SJCRH30 (cell line): ENCODE results near the gene FLT1. TPM values are rescaled to one million over a fixed set of nuclear protein-coding genes. Genes with fewer than 3 reads are reported as not detected.

Experiments used
- DNase-seq, 2 experiments: peaks; one replicate each; pipeline ENCODE4 v3.0.0-alpha.2; 2015 to 2020
- H3K27ac ChIP-seq: fragments of 250-450 bp; sonication (Bioruptor Pico); 2 replicates; pipeline ENCODE4 v1.5.1; 2020; ENCODE audit warnings: mild to moderate bottlenecking, moderate library complexity
- H3K27me3 ChIP-seq: fragments of 250-450 bp; sonication (Bioruptor Pico); 2 replicates; pipeline ENCODE4 v1.5.1; 2020; ENCODE audit warnings: mild to moderate bottlenecking, moderate library complexity
- H3K36me3 ChIP-seq: fragments of 250-450 bp; sonication (Bioruptor Pico); 2 replicates; pipeline ENCODE4 v1.5.1; 2020; ENCODE audit warnings: mild to moderate bottlenecking, moderate library complexity
- H3K4me1 ChIP-seq: fragments of 250-450 bp; sonication (Bioruptor Pico); 2 replicates; pipeline ENCODE4 v1.5.1; 2020; ENCODE audit warnings: mild to moderate bottlenecking, moderate library complexity
- H3K4me3 ChIP-seq: fragments of 250-450 bp; sonication (Bioruptor Pico); 2 replicates; pipeline ENCODE4 v1.5.1; 2020; ENCODE audit warnings: mild to moderate bottlenecking, moderate library complexity
- H3K9me3 ChIP-seq: fragments of 250-450 bp; sonication (Bioruptor Pico); replicated peaks from 2 replicates; pipeline ENCODE4 v1.5.1; 2020; ENCODE audit warnings: mild to moderate bottlenecking, moderate library complexity
- total RNA-seq: library from RNA; depleted of rRNA; stranded (reverse); fragments of >200 nt; shearing (Covaris generic); gene quantifications from 2 replicates; pipeline ENCODE4 v1.2.3, GENCODE V29; 2014

FLT1 gene
- total RNA-seq, 1 experiment from 2014 or later, result 0.36 TPM

DNA sequence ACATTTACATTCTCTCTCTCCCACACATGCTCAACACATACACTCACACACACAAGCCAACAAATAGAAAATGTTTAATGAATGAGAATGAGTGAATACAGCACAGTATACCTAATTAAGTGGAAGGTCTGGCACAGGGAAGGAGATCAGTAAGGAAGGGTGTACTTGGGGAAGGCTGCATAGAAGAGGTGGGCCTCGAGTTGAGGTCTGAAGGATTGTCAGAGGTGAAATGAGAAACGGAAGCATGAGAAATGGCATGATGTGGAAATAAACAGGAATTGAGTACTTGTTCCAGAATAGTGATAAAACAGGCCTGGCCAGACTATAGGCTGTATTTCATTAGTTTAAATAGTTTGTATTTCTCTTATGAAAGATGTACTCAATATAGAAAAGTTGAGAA lies 136.2 kb downstream of the FLT1 start:
- DNase-seq, result no peak
- Histone ChIP-seq H3K36me3 (no peaks in the 10 kb centered on the region), H3K4me1 (0 out of 2 replicates have a peak, but pooled peaks cover 3% of the 10 kb centered on the region), H3K4me3 (no peak overlapping the region), H3K27me3 (no peaks in the 10 kb centered on the region; the same call in 1 of the 2 replicates), H3K9me3 (no peaks in the 10 kb centered on the region), H3K27ac (no peak overlapping the region)

DNA sequence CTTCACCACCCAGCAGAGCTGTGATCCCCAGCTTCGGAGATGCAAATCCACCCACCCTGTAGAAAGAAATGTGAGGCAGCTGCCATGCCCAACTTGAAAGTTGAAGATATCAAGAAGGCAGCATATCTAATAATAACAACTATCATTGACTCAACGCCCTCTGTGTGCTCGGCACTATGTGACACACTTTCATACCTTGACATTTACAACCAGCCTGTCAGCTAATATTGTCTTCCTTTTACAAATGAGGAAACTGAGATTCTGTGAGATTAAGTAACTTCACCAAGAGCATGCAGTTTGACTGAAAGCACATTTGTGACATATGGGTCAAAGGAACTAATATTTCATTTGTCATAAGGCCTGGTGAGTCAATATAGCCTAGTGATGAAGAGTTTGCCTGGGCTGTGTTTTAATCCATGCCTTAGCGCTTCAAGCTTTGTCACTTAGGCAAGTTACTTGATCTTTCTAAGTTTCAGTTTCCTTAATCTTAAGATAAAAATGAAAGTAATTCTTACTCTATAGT lies 137.0 kb downstream of the FLT1 start:
- no peaks in the 10 kb centered on the region for H3K36me3 ChIP-seq
- H3K4me3 ChIP-seq, result no peak overlapping the region
- H3K9me3 ChIP-seq, result no peaks in the 10 kb centered on the region
- no peak for DNase-seq
- 0 out of 2 replicates have a peak, but pooled peaks cover 3% of the 10 kb centered on the region for H3K4me1 ChIP-seq
- no peak overlapping the region for H3K27ac ChIP-seq
- H3K27me3 ChIP-seq, result no peaks in the 10 kb centered on the region; the same call in 1 of the 2 replicates

DNA sequence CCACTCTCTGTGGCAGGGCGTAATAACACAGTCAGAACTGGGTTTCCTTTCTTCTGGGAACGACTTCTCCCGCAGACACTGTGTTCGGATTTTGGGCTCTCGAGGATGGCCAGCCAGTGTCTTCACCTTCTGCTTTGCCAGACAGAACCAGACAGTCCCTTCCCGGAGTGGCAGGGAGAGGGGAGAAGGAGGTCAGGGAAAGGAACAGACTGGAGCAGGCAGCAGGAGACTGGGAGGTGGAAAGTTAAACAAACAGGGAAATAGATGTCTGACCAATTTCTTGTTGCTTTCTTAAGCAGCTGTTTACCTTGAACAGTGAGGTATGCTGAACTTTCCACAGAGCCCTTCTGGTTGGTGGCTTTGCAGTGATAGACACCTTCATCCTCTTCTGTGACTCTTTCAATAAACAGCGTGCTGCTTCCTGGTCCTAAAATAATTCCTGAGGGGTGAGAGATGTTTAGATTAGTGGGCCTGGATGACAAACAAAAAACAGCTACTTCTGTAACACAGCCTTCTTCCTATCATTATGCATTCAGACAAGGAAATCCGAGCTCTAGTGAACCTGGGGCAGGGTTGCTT lies 137.6 kb downstream of the FLT1 start:
- H3K9me3 ChIP-seq, result no peaks in the 10 kb centered on the region
- H3K27me3 ChIP-seq, result no peaks in the 10 kb centered on the region; the same call in 1 of the 2 replicates
- H3K36me3 ChIP-seq, result no peaks in the 10 kb centered on the region
- H3K27ac ChIP-seq, result no peak overlapping the region
- no peak for DNase-seq
- H3K4me3 ChIP-seq, result no peak overlapping the region
- 0 out of 2 replicates have a peak, but pooled peaks cover 3% of the 10 kb centered on the region for H3K4me1 ChIP-seq

DNA sequence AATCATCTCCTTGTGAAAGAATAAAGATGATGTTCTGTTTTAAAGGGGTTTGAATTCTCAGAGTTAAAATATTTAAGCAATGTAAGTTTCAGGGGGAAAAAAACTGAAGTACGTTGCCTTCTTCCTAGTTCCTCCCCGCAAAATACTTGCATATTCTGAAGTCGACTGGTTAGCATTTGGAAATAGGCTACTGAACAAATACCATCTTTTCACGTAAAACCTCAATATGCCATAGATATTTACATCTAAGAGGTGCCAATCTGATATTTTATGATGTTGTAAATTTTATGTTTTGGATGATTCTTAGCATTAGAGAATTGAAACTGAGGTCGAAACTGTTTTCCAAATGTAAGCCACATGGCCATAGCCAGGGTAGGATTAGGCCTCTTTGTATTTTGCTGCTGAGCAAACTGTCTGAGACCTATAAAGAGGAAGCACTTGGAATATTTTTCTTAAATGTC lies 138.3 kb downstream of the FLT1 start:
- Histone ChIP-seq H3K9me3 (no peaks in the 10 kb centered on the region), H3K36me3 (no peaks in the 10 kb centered on the region), H3K27ac (no peak overlapping the region), H3K4me3 (no peak overlapping the region), H3K27me3 (no peaks in the 10 kb centered on the region; the same call in 1 of the 2 replicates), H3K4me1 (0 out of 2 replicates have a peak, but pooled peaks cover 3% of the 10 kb centered on the region)
- DNase-seq, result no peak

DNA sequence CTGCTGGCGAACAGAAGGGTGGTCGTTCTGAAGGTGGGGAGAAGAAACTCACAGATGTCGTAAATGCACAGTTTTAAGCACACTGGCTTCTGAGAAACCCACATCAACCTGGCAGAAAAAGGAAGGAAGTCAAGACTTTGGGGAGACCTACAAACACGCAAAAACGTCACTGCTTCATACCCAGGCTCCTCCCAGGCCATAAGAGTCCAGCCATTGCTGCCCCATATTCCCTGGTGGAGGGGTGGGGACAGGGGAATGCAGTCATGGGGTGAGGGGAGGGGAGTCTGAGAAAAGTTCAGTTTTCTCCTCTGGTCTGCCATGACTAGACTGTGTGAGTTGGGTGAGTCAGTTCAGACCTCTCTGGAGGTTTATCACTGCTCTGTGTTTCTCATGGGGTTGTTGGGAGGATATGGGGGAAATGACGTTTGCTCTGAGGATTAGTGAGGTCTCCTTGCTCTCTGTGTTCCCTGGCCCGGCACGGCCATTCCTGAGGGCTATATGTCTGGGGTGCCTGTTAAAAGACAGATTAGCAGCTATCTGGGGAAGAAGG lies 139.0 kb downstream of the FLT1 start:
- DNase-seq, result peak; percentile 13 to 31
- Histone ChIP-seq H3K4me1 (0 out of 2 replicates have a peak, but pooled peaks cover 3% of the 10 kb centered on the region), H3K27me3 (peaks cover 3% of the 10 kb centered on the region; the same call in 1 of the 2 replicates), H3K4me3 (no peak overlapping the region), H3K36me3 (no peaks in the 10 kb centered on the region), H3K27ac (no peak overlapping the region), H3K9me3 (no peaks in the 10 kb centered on the region)

DNA sequence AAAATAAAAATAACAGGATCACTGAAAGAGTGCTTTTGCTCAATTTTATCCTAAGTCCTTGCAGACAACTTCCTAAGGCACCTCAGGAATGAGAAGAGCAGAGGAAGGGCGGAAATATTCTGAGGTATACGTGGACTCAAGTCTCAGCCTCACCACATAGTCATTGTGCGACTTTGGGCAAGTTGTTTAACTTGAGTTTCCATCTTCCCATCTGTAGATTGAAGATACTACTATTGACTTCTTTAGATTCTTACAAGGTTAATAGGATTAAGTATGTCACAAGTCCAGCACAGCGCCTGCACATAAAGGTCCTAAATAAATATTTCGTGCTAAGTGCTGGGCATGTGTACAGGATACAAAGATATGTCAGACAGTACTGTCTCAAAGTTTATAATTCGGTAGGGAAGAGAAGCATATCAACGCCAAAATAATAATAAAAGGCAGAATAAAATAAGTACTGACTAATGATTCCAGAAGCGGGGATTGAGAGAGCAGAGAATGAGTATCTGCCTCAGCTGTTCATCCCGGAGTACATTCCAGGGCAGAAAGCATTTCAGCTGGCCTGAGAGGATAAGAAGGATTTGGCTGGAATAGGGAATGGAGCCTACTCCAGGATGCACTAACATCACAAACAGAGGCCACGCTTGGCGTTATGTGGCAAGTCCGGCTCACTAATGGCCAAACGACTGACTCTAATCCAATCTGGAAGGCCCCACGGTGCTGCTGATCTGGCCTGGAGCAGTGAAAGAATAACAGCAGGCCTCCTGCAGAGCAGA lies 139.7 kb downstream of the FLT1 start:
- no peak for DNase-seq
- Histone ChIP-seq H3K4me1 (0 out of 2 replicates have a peak, but pooled peaks cover 3% of the 10 kb centered on the region), H3K27ac (no peak overlapping the region), H3K27me3 (peaks cover 3% of the 10 kb centered on the region; the same call in 1 of the 2 replicates), H3K36me3 (no peaks in the 10 kb centered on the region), H3K9me3 (no peaks in the 10 kb centered on the region), H3K4me3 (no peak overlapping the region)

DNA sequence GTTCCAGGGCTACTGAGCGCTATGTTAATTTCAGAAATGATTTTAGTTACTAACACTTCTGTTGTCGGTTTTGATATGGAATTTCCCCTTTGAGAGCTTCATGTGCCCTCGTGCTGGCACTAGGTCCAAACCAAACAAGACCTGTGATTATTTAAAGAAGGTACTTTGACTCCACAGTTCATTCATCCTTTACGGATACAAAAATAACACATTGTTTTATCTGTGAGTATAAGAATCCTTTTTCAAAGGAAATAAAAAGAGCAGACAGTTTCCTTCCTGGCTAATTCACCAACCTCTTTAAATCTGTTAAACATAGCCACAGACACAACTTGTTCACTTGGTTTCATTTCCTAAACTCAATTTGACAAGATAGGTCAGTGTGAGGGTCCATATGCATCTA lies 141.2 kb downstream of the FLT1 start:
- DNase-seq, result no peak
- Histone ChIP-seq H3K27me3 (peaks cover 3% of the 10 kb centered on the region; the same call in 1 of the 2 replicates), H3K36me3 (no peaks in the 10 kb centered on the region), H3K27ac (no peak overlapping the region), H3K4me1 (0 out of 2 replicates have a peak, but pooled peaks cover 3% of the 10 kb centered on the region), H3K9me3 (no peaks in the 10 kb centered on the region), H3K4me3 (no peak overlapping the region)

DNA sequence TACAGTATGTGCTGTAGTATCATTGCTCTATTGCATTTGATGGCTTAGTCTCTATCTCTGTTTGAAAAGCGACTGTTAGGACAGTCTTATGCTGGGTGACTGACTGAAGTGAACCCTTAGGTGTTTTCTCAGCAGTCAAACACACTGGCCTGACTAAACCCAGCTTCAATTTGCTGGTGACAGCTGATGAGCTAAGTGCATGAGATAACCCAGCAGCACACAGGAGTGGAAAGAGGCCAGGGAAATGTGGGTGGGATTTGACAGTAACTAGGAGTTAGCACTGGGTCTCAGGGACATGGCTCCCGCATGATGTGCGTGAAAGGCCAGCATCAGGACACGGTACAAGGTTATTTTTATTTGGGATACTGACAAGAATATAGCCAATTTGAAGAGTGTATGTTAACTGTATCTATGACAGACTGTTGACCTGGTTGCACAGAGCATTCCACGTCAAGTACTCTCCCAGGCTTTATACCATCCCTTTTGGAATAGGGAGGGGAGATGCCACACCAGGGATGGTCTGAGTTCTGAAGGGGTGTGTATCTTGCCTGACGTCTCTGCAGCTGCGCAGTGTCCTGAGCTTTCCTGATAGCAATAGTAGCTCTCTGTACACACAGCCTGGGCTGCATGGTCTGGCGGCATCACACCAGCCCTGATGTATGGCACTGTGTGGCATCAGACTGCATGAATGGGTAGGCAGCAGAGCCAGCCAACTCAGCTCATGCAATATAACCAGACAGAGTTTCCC lies 144.8 kb downstream of the FLT1 start:
- Histone ChIP-seq H3K36me3 (no peaks in the 10 kb centered on the region), H3K4me1 (no peaks in the 10 kb centered on the region), H3K4me3 (no peak overlapping the region), H3K27ac (no peak overlapping the region), H3K27me3 (0 out of 2 replicates have a peak, but pooled peaks cover 3% of the 10 kb centered on the region), H3K9me3 (no peaks in the 10 kb centered on the region)
- no peak for DNase-seq

DNA sequence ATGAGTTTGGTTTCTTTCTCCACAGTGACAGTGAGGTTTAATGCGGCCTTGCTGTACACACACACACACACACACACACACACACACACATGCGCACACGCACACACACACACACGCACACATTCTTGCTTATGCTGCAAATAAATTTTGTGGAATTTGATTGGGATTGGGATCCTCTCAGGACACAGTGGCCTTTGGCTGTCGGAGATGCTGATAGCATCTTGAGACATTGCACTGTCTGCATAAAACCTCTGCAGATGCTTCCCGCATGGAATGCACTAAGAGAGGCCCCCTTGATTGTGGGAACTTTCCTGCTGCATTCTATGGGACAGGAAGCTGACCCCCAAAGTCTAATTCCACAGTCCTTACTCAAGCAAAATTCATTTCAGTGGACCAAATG lies 145.6 kb downstream of the FLT1 start:
- H3K36me3 ChIP-seq, result no peaks in the 10 kb centered on the region
- 0 out of 2 replicates have a peak, but pooled peaks cover 3% of the 10 kb centered on the region for H3K27me3 ChIP-seq
- H3K27ac ChIP-seq, result no peak overlapping the region
- H3K4me3 ChIP-seq, result no peak overlapping the region
- no peaks in the 10 kb centered on the region for H3K4me1 ChIP-seq
- no peaks in the 10 kb centered on the region for H3K9me3 ChIP-seq
- DNase-seq, result no peak

DNA sequence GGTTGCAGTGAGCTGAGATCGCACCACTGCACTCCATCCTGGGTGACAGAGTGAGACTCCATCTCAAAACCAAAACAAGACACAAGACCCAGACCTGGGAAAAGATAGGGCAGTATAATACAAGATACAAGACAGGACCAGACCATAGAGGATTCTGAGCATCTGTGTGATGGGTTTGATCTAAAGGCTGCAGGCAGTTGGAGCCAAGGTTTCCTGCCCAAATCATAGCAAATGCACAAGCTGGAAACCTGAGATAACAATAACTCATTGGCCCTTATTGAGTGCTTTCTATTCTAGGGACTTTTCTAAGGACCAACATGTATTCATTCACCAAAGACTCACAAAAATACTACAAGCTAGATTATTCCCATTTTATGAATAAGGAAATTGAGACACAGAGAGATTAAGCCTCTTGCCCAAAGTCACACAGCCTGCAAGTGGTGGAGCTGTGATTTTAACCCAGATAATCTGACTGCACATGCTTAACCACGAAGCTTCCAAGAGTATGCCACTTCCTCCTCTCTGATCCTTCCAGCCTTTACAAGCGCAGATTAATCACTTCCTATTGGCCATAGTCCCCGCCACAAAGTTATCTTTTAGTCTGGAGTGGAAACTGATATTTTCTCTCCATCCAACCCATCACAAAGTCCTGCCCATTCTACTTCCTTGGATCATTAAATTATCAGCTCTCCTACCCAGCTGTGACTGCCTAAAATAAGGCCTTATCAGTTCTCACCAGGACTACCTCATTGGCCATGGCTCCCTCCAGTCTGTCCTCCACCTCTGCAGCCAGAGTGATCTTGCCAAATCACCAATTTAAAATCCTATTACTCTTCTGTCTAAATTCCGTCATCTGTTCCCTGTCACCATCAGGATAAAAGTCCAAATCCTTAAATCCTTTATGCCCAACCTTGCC lies 147.2 kb downstream of the FLT1 start:
- Histone ChIP-seq H3K27me3 (0 out of 2 replicates have a peak, but pooled peaks cover 3% of the 10 kb centered on the region), H3K36me3 (no peaks in the 10 kb centered on the region), H3K27ac (no peak overlapping the region), H3K4me3 (no peak overlapping the region), H3K9me3 (no peaks in the 10 kb centered on the region), H3K4me1 (no peaks in the 10 kb centered on the region)
- DNase-seq, result no peak

DNA sequence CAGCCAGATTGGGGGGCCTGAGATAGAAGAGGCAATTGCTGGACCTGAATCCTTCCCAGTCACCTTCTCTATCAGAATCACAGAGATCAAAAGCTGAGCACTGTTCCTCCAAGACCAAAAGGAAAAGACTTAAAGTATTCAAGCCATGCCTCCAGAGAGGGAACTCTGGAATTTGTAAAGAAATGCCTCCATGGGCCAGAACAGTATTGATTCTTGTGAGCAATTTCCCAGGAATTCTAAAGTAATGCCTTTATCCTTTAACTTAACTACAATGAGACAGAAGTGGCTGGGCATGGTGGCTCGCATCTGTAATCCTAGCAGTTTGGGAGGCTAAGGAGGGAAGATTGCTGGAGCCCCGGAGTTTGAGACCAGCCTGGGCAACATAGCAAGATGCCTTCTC lies 148.8 kb downstream of the FLT1 start:
- Histone ChIP-seq H3K27me3 (0 out of 2 replicates have a peak, but pooled peaks cover under 1% of the 10 kb centered on the region), H3K4me3 (no peak overlapping the region), H3K9me3 (no peaks in the 10 kb centered on the region), H3K27ac (no peak overlapping the region), H3K36me3 (no peaks in the 10 kb centered on the region), H3K4me1 (no peaks in the 10 kb centered on the region)
- no peak for DNase-seq

DNA sequence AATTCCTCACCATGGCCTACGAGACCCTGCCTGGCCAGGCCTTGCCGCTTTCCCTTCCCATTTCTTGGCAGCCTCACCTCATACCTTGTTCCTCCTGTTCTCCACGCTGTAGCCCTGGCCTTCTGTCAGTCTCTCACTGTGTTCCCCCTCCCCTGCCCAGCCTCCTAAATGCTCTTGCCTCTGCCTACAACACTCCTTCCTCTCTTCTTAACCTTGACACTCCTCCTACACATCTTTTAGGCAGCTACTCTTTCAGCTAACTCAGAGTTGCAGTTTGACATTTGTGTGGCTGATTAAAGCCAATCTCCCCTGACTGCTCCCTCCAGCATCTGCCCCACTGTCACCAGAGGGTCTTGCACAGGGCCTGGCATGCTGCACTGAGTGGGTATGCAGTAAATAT lies 150.8 kb downstream of the FLT1 start:
- Histone ChIP-seq H3K9me3 (no peaks in the 10 kb centered on the region), H3K4me3 (no peak overlapping the region), H3K27ac (no peak overlapping the region), H3K36me3 (no peaks in the 10 kb centered on the region), H3K27me3 (no peaks in the 10 kb centered on the region), H3K4me1 (peaks cover 3% of the 10 kb centered on the region; the same call in 1 of the 2 replicates)
- no peak for DNase-seq

DNA sequence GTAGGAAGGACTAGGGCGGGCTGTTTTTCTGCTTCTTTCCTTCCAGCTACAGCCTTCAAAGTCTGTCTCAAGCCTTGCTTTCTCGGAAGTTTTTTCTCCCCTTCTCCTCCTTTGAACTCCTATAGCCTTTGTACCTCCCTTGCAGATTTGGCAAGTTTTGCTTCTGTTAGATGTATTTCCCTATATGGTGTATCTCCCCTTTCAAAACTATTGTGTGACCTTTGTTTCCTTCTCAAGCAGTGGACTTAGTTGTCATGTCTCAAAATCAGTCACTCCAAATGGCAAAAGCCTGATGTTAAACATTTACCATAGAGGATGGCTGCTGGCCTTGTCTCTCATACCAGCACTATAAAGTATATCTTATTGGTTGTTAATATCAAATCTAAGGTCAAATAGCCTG lies 152.7 kb downstream of the FLT1 start:
- DNase-seq, result no peak
- H3K36me3 ChIP-seq, result no peaks in the 10 kb centered on the region
- no peak overlapping the region for H3K27ac ChIP-seq
- no peaks in the 10 kb centered on the region for H3K27me3 ChIP-seq
- 0 out of 2 replicates have a peak, but pooled peaks cover 1% of the 10 kb centered on the region for H3K9me3 ChIP-seq
- H3K4me1 ChIP-seq, result peaks cover 7% of the 10 kb centered on the region
- no peak overlapping the region for H3K4me3 ChIP-seq
